K562 (cell line): ENCODE data around the gene TUBB2A. TPM values are rescaled to one million over a fixed set of nuclear protein-coding genes. Genes with fewer than 3 reads are reported as not detected.

ENCODE experiments used
- ADNP ChIP-seq: fragments of 200-800 bp; sonication (Bioruptor generic); IDR thresholded peaks from 2 replicates; pipeline ENCODE4 v1.6.1; 2016; ENCODE audit warnings: missing genetic modification characterization, missing compliant biosample characterization
- ARID3A ChIP-seq: IDR thresholded peaks from 2 replicates; pipeline ENCODE4 v1.6.1; 2012; ENCODE audit warnings: low read depth, low read length, improper control_type of control experiment, borderline replicate concordance
- CEBPG ChIP-seq, 3 experiments: fragments of 200-800 bp in 1 of 3; sonication (Bioruptor generic) in 1 of 3; sonication (generic) in 1 of 3; formaldehyde crosslinking in 1 of 3; IDR thresholded peaks in 2 of 3; conservative IDR thresholded peaks in 1 of 3; 2 replicates each; pipeline versions ENCODE4 v1.6.1 to v1.8.0; 2016 to 2022; ENCODE audit warnings: missing compliant biosample characterization in 2 of 3, missing genetic modification characterization in 2 of 3, mild to moderate bottlenecking in 1 of 3, missing genetic modification reagents in 1 of 3
- CREB1 ChIP-seq, 2 experiments: sonication (generic) in 1 of 2; formaldehyde crosslinking in 1 of 2; IDR thresholded peaks; 2 replicates each; pipeline versions ENCODE4 v1.6.1 to v1.8.0; 2012 to 2022; ENCODE audit warnings: inconsistent platforms in 1 of 2, mild to moderate bottlenecking in 1 of 2, missing genetic modification reagents in 1 of 2, moderate library complexity in 1 of 2
- CXXC5 ChIP-seq: fragments of 250-450 bp; sonication (Bioruptor Pico); IDR thresholded peaks from 2 replicates; pipeline ENCODE4 v1.8.0; 2022; ENCODE audit warnings: inconsistent platforms, mild to moderate bottlenecking, moderate library complexity
- EP300 ChIP-seq: IDR thresholded peaks from 2 replicates; pipeline ENCODE4 v1.6.1; 2012; ENCODE audit warnings: low read length, improper control_type of control experiment
- ETV6 ChIP-seq, 3 experiments: fragments of 150-350 bp in 1 of 3; sonication (generic) in 1 of 3; formaldehyde crosslinking in 1 of 3; IDR thresholded peaks; 2 replicates each; pipeline versions ENCODE4 v1.6.1 to v1.8.0; 2014 to 2022; ENCODE audit warnings: borderline replicate concordance in 2 of 3, low read depth in 2 of 3, antibody characterized with exemption in 1 of 3, low read length in 1 of 3, mild to moderate bottlenecking in 1 of 3, missing genetic modification reagents in 1 of 3
- GATA2 ChIP-seq: sonication (generic); formaldehyde crosslinking; IDR thresholded peaks from 2 replicates; pipeline ENCODE4 v1.4.0; 2020; ENCODE audit warnings: mild to moderate bottlenecking, missing genetic modification reagents
- HDAC1 ChIP-seq, 2 experiments: fragments of 450-650 bp; IDR thresholded peaks; 2 replicates each; pipeline ENCODE4 v1.6.1; 2016 to 2017; ENCODE audit warnings: inconsistent platforms in 1 of 2, mild to moderate bottlenecking in 1 of 2, moderate library complexity in 1 of 2
- HES1 ChIP-seq: fragments of 450-650 bp; IDR thresholded peaks from 2 replicates; pipeline ENCODE4 v1.6.1; 2016; ENCODE audit warnings: low read depth, mild to moderate bottlenecking, moderate library complexity
- KAT7 ChIP-seq: sonication (generic); formaldehyde crosslinking; IDR thresholded peaks from 2 replicates; pipeline ENCODE4 v1.8.0; 2022; ENCODE audit warnings: missing genetic modification reagents, mild to moderate bottlenecking, borderline replicate concordance
- LEF1 ChIP-seq: fragments of 450-650 bp; IDR thresholded peaks from 2 replicates; pipeline ENCODE4 v1.6.1; 2016; ENCODE audit warnings: mild to moderate bottlenecking
- MBD2 ChIP-seq: sonication (generic); IDR thresholded peaks from 2 replicates; pipeline ENCODE4 v1.6.1; 2016; ENCODE audit warnings: low read depth, borderline replicate concordance
- NCOA1 ChIP-seq: fragments of 450-650 bp; IDR thresholded peaks from 2 replicates; pipeline ENCODE4 v1.6.1; 2016; ENCODE audit warnings: low read depth
- PKNOX1 ChIP-seq: fragments of 450-650 bp; IDR thresholded peaks from 2 replicates; pipeline ENCODE4 v1.6.1; 2016
- SMARCE1 ChIP-seq: fragments of 450-650 bp; IDR thresholded peaks from 2 replicates; pipeline ENCODE4 v1.7.1; 2016; ENCODE audit warnings: mild to moderate bottlenecking
- ZBTB9 ChIP-seq: fragments of 450-650 bp; formaldehyde crosslinking; IDR thresholded peaks from 2 replicates; pipeline ENCODE4 v1.4.0; 2020; ENCODE audit warnings: mild to moderate bottlenecking, moderate library complexity
- ZNF277 ChIP-seq: fragments of 250-450 bp; sonication (Bioruptor Pico); IDR thresholded peaks from 2 replicates; pipeline ENCODE4 v1.8.0; 2022; ENCODE audit warnings: inconsistent platforms, mild to moderate bottlenecking, moderate library complexity, borderline replicate concordance
- ZNF766 ChIP-seq: fragments of 200-800 bp; sonication (Bioruptor generic); conservative IDR thresholded peaks from 2 replicates; pipeline ENCODE4 v1.6.1; 2016; ENCODE audit warnings: missing genetic modification characterization, missing compliant biosample characterization
- polyA plus RNA-seq, 8 experiments: library from polyadenylated mRNA; depleted of rRNA in 4 of 8; stranded (reverse) in 5 of 8; unstranded in 3 of 8; fragments of >200 nt; fragmentation: Nextera tagmentation in 2 of 8; fragmentation: Illumina TruSeq in 1 of 8; extraction: Ambion mirVana in 2 of 8; extraction: Trizol in 1 of 8; gene quantifications; 2 replicates each; pipeline versions ENCODE4 v1.2.1 to v1.2.3, GENCODE V29; 2011 to 2014; ENCODE audit warnings: inconsistent platforms in 1 of 8, missing spikeins in 1 of 8
- total RNA-seq, 7 experiments: library from RNA; depleted of rRNA in 6 of 7; stranded (reverse); fragments of >200 nt in 6 of 7; fragmentation: Illumina TruSeq in 2 of 7; extraction: Trizol in 2 of 7; gene quantifications; 2 replicates each; pipeline versions ENCODE4 v1.2.1 to v1.2.3, GENCODE V29; 2011 to 2021; ENCODE audit warnings: low replicate concordance in 1 of 7

Gene TUBB2A
- total and polyA plus RNA-seq, 9 of the 15 experiments (the other 6 are each of a cell fraction or from before 2014, with no cell fraction given): 3.6 to 92.1 (median 45.6) TPM

GRCh38 chr6:3202999-3203696, 45.8 kb upstream of the TUBB2A start (continued):
- TF ChIP-seq HES1 (peak; percentile 74), SMARCE1 (peak; percentile 72), ZNF766 (CRISPR knock-in tag) (0 out of 2 replicates have a peak, but pooled peaks have one; percentile 45), ZNF277 (no peak), NCOA1 (peak; percentile 57; the same call in 1 of the 2 replicates), CREB1 (IDR thresholded peaks at IDR 0.05) (peak; percentile 31; the same call in 1 of the 2 replicates), CREB1 (CRISPR knock-in tag; IDR thresholded peaks at IDR 0.05) (no peak), ZBTB9 (CRISPR knock-in tag) (peak; percentile 90), PKNOX1 (peak; percentile 39; the same call in 1 of the 2 replicates), ETV6 (IDR thresholded peaks at IDR 0.05; ENCODE audit: borderline replicate concordance in 1 of 2, low read depth in 2 of 2, low read length in 1 of 2) (no peak), ETV6 (CRISPR knock-in tag; IDR thresholded peaks at IDR 0.05; ENCODE audit: borderline replicate concordance) (no peak), CEBPG (CRISPR knock-in tag; IDR thresholded peaks at IDR 0.05) (peak; percentile 75), CEBPG (tag; conservative IDR thresholded peaks at IDR 0.05 in 1 of 2, IDR thresholded peaks at IDR 0.05 in 1 of 2) (peak in 1 of 2 experiments; percentile 37; a peak in 1 of 4 replicates), ADNP (tag) (peak; percentile 60; the same call in 1 of the 2 replicates), ARID3A (peak; percentile 75; the same call in 1 of the 2 replicates), HDAC1 (IDR thresholded peaks at IDR 0.05) (peak in 1 of 2 experiments; percentile 70; a peak in 2 of 4 replicates), LEF1 (peak; percentile 47; the same call in 1 of the 2 replicates), CXXC5 (CRISPR knock-in tag) (peak; percentile 63), EP300 (peak; percentile 87), GATA2 (CRISPR knock-in tag) (peak; percentile 92), MBD2 (peak; percentile 62; the same call in 1 of the 2 replicates), KAT7 (CRISPR knock-in tag) (no peak)
